NOMO-1 treated with DMSO at 0.1 percent for 48 hours (cell line): ENCODE data around the gene MEA1.
"Not testable (repeated sequence)": the region's sequence is repeated elsewhere in the genome, so short reads cannot be mapped to it uniquely, and the experiment has no call there.

ENCODE experiments used
- DNase-seq: peaks from one replicate; lab custom pipeline; 2025; ENCODE audit not compliant: unreplicated experiment; lab: John Stamatoyannopoulos, UW

The MEA1 gene

GRCh38 chr6:43013097-43013842, 476 bp downstream of the MEA1 start:
- DNase-seq = peak; percentile 43

- DNase-seq = no peak
These were observed 1.4 kb downstream of the MEA1 start for GRCh38 chr6:43012364-43012763.

GRCh38 chr6:43011207-43011606, 2.5 kb downstream of the MEA1 start:
- DNase-seq = no peak

GRCh38 chr6:43009124-43009523, 4.6 kb downstream of the MEA1 start:
- no peak for DNase-seq

GRCh38 chr6:43007126-43007525, 6.6 kb downstream of the MEA1 start:
- no peak for DNase-seq

- no peak for DNase-seq
These were observed 7.5 kb downstream of the MEA1 start for GRCh38 chr6:43006251-43006650.

GRCh38 chr6:43005844-43006243, 7.9 kb downstream of the MEA1 start:
- DNase-seq = no peak

GRCh38 chr6:43001843-43002242, 11.9 kb downstream of the MEA1 start:
- DNase-seq = no peak

GRCh38 chr6:42998205-42998604, 15.5 kb downstream of the MEA1 start:
- DNase-seq = not testable (repeated sequence)

GRCh38 chr6:42996513-42996912, 17.2 kb downstream of the MEA1 start:
- DNase-seq = no peak

GRCh38 chr6:42993445-42993844, 20.3 kb downstream of the MEA1 start:
- DNase-seq = no peak

GRCh38 chr6:42989923-42990322, 23.8 kb downstream of the MEA1 start:
- no peak for DNase-seq

GRCh38 chr6:42988486-42989020, 25.2 kb downstream of the MEA1 start:
- DNase-seq = no peak

- no peak for DNase-seq
These were observed 26.0 kb downstream of the MEA1 start for GRCh38 chr6:42987533-42988451.

GRCh38 chr6:42984924-42985475, 28.7 kb downstream of the MEA1 start:
- DNase-seq = no peak

- peak; percentile 100 for DNase-seq
These were observed 29.5 kb downstream of the MEA1 start, which contains the start of gene PPP2R5D for GRCh38 chr6:42984001-42984923. Gene PPP2R5D (plus strand): TSS chr6:42984570. CDS start chr6:42984678, 108 bp downstream.

- no peak for DNase-seq
These were observed 31.9 kb downstream of the MEA1 start for GRCh38 chr6:42981836-42982235.

GRCh38 chr6:42979523-42980177, 34.1 kb downstream of the MEA1 start:
- peak; percentile 31 for DNase-seq

- DNase-seq = peak; percentile 92
These were observed 34.8 kb downstream of the MEA1 start, which contains the start of gene PEX6 for GRCh38 chr6:42978839-42979522. Gene PEX6 (minus strand): TSS chr6:42979181. CDS start chr6:42979150, 31 bp downstream.
